NCI-H2227 treated with DMSO at 0.1 percent for 48 hours (cell line): ENCODE measurements around the gene TAOK2.
"Not testable (repeated sequence)": the region's sequence is repeated elsewhere in the genome, so short reads cannot be mapped to it uniquely, and the experiment has no call there.

ENCODE experiments used
- DNase-seq: peaks from one replicate; lab custom pipeline; 2025; lab: John Stamatoyannopoulos, UW

TAOK2 gene

GRCh38 chr16:29973384-29974246 is at the start of gene TAOK2:
Gene TAOK2, plus strand, starts transcription at chr16:29973868. Its CDS starts 3,905 bp downstream, at chr16:29977773.
- DNase-seq, result peak; percentile 99

GRCh38 chr16:29925105-29925756 is 48.4 kb upstream of the TAOK2 start:
- no peak for DNase-seq

GRCh38 chr16:29925781-29926710 is 47.6 kb upstream of the TAOK2 start, which contains the start of gene KCTD13:
Gene KCTD13, minus strand, starts transcription at chr16:29926226. Its CDS starts 193 bp downstream, at chr16:29926033.
- DNase-seq, result peak; percentile 79

- DNase-seq, result peak; percentile 53
These were observed 47.0 kb upstream of the TAOK2 start for GRCh38 chr16:29926711-29927052.

GRCh38 chr16:29927070-29927905 is 46.4 kb upstream of the TAOK2 start:
- DNase-seq, result no peak

GRCh38 chr16:29931750-29932149 is 41.9 kb upstream of the TAOK2 start:
- not testable (repeated sequence) for DNase-seq

GRCh38 chr16:29940656-29941055 is 33.0 kb upstream of the TAOK2 start:
- DNase-seq, result no peak

- DNase-seq, result peak; percentile 75
These were observed 29.5 kb upstream of the TAOK2 start for GRCh38 chr16:29943846-29944799.

- no peak for DNase-seq
These were observed 25.8 kb upstream of the TAOK2 start for GRCh38 chr16:29947897-29948296.

GRCh38 chr16:29950806-29951461 is 22.7 kb upstream of the TAOK2 start:
- DNase-seq, result no peak

GRCh38 chr16:29951625-29952365 is 21.9 kb upstream of the TAOK2 start:
- DNase-seq, result no peak

GRCh38 chr16:29958756-29959155 is 14.9 kb upstream of the TAOK2 start:
- DNase-seq, result no peak

- DNase-seq, result no peak
These were observed 14.4 kb upstream of the TAOK2 start for GRCh38 chr16:29959293-29959692.

GRCh38 chr16:29959821-29960220 is 13.8 kb upstream of the TAOK2 start:
- DNase-seq, result not testable (repeated sequence)

GRCh38 chr16:29961127-29961478 is 12.6 kb upstream of the TAOK2 start:
- DNase-seq, result no peak

GRCh38 chr16:29961479-29962343 is 12.0 kb upstream of the TAOK2 start, which contains the start of gene TMEM219:
Gene TMEM219, plus strand, starts transcription at chr16:29962079. Its CDS starts 1,065 bp downstream, at chr16:29963144.
- peak; percentile 85 for DNase-seq

GRCh38 chr16:29962344-29962994 is 11.2 kb upstream of the TAOK2 start:
- DNase-seq, result no peak
